ENCODE results near the gene BCAP31.

DNA sequence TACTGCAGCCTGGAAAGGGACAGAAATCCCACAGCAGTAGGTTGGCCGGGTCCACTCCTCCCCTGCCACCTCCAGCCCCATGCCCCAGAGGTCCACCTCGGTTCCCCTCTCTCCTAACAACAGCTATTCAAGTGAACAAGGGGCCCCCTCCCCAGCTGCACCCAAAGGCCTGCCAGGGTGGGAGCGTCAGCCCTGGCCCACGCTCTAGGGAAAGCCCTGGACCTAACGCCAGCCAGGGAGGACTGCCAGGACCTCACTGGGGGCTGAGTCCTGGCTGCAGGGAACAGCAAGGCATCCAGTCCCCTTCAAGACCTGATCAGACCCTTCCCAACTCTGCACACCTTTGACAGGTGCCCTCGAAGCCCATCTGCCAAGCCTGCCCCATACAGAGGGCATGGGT is 23.2 kb downstream of the BCAP31 start:
- TF ChIP-seq, protein P1, sequence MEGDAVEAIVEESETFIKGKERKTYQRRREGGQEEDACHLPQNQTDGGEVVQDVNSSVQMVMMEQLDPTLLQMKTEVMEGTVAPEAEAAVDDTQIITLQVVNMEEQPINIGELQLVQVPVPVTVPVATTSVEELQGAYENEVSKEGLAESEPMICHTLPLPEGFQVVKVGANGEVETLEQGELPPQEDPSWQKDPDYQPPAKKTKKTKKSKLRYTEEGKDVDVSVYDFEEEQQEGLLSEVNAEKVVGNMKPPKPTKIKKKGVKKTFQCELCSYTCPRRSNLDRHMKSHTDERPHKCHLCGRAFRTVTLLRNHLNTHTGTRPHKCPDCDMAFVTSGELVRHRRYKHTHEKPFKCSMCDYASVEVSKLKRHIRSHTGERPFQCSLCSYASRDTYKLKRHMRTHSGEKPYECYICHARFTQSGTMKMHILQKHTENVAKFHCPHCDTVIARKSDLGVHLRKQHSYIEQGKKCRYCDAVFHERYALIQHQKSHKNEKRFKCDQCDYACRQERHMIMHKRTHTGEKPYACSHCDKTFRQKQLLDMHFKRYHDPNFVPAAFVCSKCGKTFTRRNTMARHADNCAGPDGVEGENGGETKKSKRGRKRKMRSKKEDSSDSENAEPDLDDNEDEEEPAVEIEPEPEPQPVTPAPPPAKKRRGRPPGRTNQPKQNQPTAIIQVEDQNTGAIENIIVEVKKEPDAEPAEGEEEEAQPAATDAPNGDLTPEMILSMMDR (IDR thresholded peaks at IDR 0.05), result no peak
- TF ChIP-seq POLR2A (IDR thresholded peaks at IDR 0.05), result no peak
